Stimulated activated CD8-positive, alpha-beta memory T cell treated with anti-CD3 and anti-CD28 coated beads, Interleukin-15, amount 100 ng/mL, for 1 hour (primary cell): ENCODE measurements around the gene CRIP1.
A peak's percentile ranks its signal among the peaks of the same experiment; 100 is the strongest.

Experiments
- DNase-seq: peaks from one replicate; pipeline ENCODE4 v3.0.0-alpha.2; 2020; ENCODE audit warnings: low read depth

Gene CRIP1

DNA sequence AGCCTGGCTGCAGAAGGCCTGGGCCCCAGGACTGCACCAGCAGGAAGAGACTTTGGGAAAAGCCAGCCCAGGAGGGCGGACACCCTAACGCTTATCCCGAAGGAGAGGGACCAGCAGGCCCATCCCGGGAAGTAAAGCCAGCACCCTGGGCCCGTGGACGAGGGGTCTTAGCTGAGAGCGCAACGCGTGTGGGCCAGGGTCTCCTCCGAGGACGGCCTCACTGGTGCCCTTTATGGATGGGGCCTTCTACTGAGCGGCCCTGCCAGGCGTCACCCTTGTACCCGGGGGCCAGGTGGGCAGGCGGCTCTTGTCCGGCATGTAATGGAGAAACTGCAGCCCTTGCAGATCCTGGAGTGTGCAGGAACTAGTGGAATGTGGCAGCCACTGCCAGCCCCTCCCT, 18.4 kb downstream of the CRIP1 start:
- no peak for DNase-seq

DNA sequence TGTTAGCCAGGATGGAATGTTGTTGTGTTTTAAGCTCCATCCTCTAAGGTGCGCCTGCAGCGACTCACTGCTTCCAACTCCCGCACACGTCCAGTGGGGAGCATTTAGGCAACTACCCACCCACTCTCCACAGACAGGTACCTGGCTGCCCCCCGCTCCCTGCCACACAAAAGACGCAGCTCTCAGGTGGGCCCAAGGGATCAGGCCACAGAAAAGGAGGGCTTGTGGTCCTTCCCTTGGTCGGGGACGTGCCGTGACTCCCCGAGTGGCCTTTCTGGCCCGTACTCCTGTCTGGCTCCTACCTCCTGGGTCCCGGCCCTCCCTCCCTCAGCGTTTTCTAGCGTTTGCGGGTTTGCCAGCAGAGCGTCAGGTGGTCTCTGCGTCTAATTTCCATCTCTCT, 20.6 kb downstream of the CRIP1 start:
- no peak for DNase-seq

DNA sequence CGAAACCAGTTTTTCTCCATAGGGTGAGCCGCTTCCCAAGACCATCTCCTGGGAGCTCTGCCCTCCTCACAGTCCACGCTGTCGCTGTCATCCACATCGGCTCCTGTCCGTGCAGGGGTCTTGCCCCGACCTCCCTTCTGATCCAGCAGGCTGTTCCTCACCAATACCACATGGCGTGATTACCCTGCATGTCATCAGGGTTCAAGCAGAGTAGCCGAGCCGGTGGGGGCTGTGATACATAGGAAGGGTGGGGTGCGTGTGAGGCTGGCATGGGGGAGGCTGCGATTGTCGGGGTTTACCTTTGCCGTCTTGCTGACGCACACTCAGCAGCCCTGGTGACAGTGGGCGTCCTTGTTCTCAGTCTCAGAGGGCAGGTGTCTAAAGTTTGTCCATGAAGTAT, 21.4 kb downstream of the CRIP1 start:
- DNase-seq, result no peak

DNA sequence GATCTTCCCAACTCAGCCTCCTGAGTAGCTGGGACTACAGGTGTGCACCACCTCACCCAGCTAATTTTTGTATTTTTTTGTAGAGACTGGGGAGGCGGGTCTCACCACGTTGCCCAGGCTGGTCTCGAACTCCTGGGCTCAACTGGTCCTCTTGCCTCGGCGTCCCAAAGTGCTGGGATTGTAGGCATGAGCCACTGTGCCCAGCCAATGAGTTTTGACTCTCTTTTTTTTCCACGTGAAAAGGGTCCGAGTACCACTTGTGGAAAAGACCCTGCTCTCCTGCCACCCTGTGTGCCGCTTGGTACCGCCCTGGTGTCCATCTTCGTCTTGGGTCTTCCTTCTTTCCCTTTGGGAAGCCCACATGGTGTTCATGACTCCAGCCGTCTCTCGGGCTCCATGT, 21.9 kb downstream of the CRIP1 start:
- DNase-seq, result no peak

DNA sequence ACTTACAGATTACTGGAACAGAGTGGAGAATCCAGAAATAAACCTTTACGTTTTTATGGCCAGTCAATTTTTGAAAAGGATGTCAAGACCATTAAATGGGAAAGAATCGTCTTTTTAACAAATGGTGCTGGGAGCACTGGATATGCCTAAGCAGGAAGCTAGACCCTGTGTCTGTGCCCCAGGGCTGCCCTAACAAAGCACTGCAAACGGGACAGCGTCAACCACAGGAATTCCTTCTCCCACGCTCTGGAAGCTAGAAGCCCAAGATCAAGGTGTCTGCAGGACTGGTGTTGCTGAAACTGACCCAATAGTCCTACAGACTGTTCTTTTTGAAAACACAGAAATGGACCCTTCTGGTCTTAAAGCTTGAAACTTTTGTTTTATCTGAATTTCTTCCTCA, 30.4 kb downstream of the CRIP1 start:
- no peak for DNase-seq

DNA sequence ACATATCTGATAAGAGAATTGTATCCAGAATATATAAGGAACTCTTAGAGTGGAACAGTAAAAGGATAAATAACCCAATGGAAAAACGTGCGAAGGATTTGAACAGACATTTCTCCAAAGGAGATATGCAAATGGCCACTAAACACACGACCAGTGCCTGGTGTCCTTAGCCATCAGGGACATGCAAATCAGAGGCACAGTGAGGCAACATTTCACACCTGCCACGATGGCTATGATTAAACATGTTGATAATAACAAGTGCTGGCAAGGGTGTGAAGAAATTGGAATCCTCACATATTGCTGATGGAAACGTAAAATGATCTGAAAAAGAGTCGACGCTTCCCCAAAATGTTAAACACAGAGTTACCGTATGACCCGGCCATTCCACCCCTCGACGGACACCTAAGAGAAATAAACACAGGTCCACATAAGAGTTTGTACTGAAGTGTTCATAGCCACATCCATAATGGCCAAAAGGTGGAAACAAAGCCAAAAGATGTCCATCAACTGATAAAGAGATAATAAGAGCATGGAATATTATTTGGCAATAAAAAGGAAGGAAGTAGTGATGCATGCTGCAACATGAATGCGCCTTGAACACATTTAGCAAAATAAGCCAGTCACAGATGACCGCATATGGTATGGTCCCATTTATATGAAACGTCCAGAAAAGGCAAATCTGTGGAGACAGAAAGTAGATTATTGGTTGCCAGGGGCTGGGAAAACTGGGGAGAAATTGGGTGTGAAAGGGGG, 33.4 kb downstream of the CRIP1 start:
- DNase-seq, result no peak

DNA sequence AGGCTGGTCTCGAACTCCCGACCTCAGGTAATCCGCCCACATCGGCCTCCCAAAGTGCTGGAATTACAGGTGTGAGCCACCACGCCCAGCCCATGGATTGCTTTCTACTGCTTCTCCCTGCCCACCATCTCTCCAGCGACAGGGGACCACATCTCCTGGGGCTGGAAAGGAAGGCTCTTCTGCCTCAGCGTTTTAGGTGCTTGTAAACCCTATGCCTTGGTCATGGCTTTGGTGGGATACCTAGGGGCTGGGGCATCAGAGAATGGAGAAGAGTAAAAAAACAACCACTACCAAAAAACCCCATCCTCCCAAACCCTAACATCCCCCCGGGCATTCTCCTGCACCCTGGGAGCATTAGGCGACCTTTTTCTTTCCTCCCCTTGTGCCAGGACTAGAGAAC, 38.6 kb downstream of the CRIP1 start:
- DNase-seq, result no peak

DNA sequence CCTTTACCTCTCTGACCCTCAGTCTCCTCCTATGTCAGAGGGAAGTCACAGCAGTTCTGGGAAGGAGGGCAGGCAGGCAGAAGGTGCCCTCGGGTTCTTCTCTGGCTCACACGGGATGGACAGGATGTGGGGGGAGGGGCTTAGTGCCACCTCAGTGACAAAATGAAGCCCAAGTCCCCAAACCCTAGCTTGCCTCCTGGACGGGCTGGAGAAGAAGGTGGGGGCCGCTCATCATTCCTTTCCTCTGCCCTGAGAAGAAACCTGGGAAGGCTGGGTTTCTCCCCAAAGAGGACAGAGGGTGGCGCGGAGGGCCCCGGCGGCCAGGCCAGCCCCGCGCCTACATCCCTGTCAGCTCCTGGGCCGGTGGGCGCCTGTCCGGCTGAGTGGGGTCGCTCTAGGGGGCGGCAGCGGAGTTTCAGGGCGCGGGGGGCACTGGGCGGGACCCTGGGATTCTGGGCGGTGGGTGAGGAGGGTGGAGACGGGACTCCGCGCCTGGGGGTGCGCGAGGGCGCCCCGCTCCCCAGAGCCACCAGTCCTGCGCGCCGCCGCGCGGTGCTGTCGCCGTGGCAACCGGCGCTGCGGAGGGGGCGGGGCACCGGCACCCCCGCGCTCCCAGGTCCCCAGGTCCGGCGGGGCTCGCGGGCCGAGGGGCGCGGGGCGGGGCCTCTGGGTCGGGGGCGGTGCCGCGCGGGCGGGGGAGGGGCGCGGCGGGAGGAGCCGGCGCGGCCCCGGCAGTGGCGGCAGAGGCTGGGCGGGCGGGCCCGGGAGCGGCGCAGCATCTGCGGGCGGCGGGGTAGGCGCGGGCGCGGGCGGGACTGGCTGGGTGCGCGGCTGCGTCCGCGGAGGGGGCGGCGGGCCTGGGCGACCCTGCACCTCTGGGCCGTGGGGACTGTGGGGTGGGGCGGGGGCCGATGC, 39.4 kb downstream of the CRIP1 start, which contains the start of gene TMEM121:
Gene TMEM121, plus strand, starts transcription at position 723 of the 915 bp plus-strand sequence. CDS start 2,252 bp downstream, outside the sequence.
- no peak for DNase-seq

DNA sequence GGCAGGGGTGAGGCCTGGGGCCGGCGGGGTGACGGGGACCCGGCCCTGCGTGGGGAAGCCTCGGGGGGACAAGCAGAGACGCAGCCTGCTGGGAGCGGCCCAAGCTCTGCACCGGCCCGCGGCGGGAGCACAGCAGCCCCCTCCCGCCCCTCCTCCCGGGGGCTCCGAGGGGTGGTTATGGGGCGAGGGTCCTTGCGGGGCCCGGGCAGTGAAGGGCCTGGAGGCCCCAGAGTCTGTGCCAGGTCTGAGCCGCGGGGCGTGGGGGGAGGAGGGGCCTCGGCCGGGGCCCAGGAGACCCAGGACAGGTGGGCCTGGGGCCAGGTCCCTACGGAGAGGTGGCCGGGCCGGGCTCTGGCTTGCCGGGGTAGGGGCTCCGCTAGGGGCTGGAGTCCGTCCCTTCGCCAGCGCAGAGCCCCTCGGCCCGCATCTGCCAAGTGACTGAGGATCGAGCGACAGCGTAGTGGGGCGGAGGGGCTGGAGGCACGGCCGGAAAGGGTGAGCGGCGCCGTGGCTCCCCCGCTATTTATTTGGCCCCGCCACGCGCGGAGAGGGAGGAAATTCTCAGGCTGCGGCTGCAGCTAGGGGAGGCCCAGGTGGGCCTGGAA, 40.2 kb downstream of the CRIP1 start:
- no peak for DNase-seq

DNA sequence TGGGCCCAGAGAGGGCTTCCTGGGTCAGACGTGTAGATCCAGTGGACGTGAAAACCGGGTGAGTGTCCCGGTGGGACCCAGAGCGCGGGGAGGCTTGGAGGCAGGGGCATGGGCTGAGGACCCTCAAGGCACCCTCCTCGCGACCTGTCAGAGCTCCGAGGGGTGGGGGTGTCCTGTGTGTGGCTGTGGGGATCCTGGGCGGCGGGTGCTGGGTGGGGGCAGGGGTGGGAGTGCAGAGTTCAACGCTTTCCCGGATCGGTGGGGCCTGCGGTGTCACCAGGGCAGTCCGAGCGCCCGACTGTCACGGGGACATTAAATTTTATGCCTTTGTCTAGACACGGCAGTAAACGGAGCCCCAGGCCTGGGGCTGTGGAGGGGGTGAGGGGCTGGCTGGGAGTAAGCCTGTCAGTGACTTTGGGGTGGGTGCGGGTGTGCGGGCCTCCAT, 40.7 kb downstream of the CRIP1 start:
- DNase-seq, result no peak

DNA sequence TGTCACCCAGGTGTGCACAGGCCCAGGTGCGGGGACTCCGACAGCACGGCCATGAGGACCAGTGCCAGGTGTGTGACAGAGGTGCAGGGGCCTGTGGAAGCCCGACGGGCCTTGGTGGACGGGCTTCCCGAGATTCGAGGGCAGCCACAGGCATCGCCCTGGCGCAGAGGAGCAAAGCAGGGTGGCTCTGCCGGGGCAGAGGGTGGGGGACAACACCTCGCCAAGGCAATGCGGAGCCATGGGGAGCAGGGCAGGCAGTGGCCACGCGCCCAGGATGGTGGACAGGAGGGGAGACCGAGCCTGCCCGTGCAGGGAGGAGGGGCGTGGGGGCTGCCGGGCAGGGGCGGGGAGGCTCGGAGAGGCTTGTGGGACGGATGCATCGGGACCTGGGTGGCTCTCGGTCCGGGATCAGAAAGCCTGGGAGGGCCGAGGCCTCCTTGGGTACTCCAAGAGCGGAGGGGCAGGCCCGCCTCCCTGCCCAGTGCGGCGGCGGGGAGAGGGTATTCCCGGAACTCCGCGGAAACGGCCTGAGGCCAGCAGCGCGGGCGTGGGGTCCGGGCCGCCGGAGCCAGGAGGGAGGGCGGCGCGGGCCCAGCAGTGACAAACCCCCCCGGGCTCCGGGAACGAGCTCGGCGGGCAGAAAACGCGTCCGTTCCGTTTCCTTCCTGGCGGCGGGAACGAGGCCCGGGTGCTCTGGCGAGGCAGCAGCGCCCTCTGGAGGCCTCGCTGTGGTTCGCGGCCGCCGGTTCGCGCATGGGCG, 41.3 kb downstream of the CRIP1 start:
- peak; percentile 55 for DNase-seq

DNA sequence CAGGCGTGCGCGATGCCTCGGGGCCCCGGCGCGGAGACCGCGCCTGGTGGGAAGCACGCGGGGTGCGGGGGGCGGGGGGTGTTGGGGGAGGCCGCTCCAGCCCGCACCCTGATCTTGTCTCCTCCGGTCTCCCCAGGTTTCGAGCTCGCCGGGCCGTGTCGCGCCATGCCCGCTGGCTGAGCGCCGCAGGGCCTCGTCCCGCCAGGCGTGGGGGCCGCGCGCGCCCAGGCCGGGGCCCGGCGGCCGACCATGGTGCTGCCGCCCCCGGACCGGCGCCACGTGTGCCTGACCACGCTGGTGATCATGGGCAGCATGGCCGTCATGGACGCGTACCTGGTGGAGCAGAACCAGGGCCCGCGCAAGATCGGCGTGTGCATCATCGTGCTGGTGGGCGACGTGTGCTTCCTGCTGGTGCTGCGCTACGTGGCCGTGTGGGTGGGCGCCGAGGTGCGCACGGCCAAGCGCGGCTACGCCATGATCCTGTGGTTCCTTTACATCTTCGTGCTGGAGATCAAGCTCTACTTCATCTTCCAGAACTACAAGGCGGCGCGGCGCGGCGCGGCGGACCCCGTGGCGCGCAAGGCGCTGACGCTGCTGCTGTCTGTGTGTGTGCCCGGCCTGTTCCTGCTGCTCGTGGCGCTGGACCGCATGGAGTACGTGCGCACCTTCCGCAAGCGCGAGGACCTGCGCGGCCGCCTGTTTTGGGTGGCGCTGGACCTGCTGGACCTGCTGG, 42.1 kb downstream of the CRIP1 start:
- no peak for DNase-seq

DNA sequence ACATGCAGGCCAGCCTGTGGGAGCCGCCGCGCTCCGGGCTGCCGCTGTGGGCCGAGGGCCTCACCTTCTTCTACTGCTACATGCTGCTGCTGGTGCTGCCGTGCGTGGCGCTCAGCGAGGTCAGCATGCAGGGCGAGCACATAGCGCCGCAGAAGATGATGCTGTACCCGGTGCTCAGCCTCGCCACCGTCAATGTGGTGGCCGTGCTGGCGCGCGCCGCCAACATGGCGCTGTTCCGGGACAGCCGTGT, 42.6 kb downstream of the CRIP1 start:
- DNase-seq, result no peak

DNA sequence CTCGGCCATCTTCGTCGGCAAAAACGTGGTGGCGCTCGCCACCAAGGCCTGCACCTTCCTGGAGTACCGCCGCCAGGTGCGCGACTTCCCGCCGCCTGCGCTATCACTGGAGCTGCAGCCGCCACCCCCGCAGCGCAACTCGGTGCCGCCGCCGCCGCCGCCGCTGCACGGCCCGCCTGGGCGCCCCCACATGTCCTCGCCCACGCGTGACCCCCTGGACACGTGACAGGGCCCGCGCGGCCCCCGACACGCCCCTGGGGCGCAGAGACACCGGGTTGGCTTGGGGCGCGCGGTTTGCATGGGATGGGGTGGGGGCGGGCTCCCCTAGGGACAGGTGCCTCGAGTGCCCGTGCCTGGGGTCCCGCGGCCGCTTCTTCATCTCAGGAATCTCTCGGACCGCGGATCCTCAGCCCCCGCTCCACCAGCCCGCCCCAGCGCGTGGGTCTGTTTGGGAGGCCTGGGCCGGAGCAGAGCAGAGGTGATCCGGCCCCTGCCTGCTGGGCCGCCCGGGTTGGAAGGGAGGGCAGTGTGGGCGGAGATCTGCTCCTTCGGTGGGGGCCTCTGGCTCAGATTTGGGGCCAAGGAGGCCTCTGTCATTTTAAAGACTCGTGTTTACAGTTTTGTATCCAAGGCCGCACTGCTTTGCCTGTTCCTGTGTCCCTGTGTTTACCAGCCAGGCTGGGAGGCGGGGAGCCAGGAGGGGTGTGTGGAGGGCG, 43.0 kb downstream of the CRIP1 start:
- no peak for DNase-seq

DNA sequence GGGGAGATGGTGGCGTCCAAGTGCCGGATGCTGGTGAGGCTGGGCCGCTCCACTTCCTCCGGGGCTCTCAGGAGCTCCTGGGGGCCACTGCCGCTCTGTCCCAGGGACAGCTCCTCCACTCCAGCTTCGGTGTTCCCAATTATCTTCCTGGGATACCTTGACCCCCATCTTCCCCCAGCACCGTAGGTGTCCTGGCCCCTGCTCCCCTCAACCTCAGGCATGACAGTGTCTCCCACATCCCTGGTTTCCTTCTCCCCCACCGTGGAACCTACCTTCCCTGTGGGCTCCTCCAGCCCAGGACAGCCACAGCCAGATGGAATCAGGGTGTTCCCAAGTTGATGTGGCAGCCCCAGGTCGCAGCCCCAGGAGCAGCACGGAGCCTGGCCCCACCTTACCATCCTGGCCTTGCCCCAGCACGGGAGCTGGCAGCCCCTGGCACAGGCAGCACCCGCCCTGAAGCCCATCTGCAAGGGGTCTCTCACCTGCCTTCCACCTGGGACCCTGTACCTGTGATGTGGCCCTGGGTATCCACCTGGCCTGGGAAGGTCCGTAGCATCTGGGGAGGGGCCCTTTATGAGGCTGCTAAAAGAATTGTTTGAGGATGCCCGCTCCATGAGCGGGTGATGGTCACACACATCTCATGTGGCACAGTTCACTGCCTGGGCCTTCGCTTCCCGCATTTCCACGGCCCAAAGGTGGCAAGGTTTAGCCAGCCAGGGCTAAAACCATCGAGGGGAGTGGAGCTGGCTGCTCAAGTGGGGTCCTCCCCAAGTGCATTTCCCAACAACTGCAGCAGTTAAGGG, 43.8 kb downstream of the CRIP1 start:
- DNase-seq, result no peak

DNA sequence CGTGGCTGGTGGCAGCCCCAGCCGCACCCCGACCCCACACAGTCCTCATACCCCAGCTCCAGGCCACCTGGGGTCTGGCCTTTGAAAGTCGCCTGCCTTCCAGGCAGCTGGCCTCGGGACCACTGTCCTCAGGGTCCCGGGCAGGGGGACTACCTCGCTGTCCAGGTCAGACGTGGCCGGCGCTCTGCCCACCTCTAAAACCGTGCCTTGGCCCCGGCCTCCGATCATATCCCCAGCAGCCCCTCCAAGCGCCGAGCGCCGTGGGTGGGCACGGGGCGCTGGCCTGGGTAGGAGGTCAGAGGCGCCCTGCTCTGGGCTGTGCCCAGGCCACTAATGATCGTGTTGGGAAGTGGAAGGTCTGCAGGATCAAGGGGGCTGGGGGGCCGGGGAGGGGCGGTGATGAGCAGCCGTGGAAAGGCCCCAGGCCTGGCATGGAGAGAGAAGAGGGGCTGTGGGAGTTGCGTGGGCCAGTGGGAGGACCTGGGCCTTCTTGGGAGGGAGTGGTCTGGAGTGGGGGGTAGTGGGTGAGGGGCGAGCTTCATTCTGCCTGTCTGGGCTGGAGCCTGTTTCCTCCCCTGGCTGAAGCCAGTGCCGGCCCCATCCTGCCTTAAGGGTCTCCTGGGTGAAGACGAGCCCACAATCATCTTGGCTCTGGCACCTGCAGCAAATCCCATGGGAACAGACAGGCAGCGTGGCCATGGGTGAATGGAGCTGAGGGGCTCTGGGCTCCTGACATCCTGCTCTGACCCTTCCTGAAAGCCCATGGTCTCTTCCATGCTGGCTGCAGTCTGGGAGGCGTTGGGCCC, 44.6 kb downstream of the CRIP1 start:
- DNase-seq, result no peak

DNA sequence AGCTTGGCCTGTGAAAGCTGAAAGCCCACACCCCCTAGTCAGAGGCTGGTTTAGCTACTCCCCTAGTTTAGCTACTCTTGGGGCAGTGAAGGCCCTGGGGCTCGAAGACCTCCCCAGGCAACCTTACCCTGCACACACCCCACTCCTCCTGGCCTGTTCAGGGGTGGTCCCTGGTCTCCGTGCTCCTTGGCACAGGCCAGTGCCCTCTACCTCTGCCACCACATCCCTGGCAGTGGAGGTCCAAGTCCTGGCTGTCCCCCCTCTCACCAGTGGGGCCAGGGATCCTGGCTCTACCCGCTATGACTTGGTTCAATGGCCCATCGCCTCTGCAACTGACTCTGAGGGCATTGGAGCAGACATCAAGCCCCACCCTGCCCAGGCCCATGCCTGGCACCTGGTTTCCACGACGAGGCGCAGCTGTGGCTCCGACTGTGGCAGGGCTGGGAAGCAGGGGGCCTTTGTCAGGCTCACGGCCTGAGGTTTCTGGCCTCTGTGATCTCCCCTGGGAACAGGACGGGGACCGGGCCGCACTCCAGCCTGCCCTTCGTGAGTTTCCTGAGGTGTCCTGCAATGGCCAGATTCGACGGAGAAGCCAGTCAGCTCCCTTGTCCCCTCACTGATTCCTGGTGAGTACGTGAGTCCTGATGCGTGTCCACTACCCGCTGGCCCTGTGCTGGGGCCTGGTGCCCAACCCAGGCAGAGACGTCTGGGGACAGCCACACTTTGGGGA, 45.4 kb downstream of the CRIP1 start:
- no peak for DNase-seq

DNA sequence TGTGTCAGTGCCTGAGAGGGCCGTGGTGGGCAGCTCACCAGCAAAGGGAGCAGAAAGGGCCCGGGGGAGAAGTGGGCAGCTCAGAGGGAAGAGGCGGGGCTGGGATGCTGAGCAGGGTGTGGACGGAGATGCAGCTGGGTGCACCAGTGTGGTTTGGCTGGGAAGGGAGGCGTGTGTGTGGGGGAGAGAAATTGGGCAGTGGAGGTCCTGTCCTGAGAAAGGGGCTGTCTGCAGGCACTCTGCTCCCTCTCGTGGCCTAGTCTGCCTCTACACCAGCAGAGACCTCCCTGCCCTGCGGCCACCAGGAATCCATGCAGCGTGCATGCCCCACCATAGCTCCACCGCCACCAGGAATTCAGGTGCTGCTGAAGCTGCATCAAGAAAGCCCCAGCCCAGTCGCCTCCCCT, 46.1 kb downstream of the CRIP1 start:
- no peak for DNase-seq

DNA sequence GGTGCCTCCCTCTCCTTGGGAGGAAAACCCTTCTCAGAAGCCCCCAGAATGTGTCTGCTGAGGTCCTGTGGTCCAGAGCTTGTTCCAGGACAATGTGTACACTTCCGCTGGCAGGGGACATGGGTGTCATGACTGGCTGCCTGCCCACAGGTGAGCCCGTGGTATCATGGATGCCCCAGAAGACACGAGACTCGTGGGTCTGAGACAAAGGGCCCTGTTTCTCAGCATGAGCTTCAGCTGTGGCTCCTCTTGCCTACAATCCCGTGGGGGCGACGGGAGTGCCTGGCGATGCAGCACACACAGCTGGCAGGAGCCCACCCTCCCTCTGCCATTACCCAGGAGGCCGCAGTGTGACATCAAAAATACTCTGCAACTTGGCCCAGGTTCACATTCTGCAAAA, 46.7 kb downstream of the CRIP1 start:
- DNase-seq, result no peak
